ENCODE measurements around the gene HES1.

DNA sequence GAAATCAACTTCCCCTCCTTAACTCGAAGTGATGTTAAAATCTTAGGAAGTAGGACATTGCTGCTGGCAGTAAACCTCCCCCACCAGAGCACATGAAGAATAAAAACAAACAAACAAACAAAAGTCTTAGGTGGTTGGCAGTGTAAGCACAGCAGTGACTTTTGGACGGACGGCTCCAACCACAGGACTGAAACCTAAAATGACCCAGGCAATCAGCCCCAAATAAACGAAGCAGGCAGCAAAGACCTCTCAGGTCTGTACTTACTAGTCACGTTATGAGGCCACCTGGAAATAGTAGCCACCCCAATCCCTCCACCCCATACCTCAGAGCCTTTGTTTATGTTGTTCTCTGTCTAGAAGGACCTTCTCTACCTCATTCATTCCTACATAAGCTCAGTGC lies 33.5 kb upstream of the HES1 start:
- no peak for TF ChIP-seq CTCF (IDR thresholded peaks at IDR 0.05)
- TF ChIP-seq POLR2A (IDR thresholded peaks at IDR 0.05): no peak
- TF ChIP-seq POLR2AphosphoS5 (IDR thresholded peaks at IDR 0.05): no peak
